ENCODE measurements around the gene REM1. TPM values are rescaled to one million over a fixed set of nuclear protein-coding genes. Genes with fewer than 3 reads are reported as not detected.
"Not testable (repeated sequence)": the region's sequence is repeated elsewhere in the genome, so short reads cannot be mapped to it uniquely, and the experiment has no call there.

Gene REM1
- total and polyA plus RNA-seq, 9 donors = 1.1 to 6.5 (median 2.6) TPM

GRCh38 chr20:31500527-31500926, 25.4 kb downstream of the REM1 start:
- TF ChIP-seq EP300 (IDR thresholded peaks at IDR 0.05) = no peak
- 32 to 53% (median 36%) methylated on average over 1 of the region's 1 CpG for WGBS, 3 donors
- Histone ChIP-seq H3K27ac (no peak overlapping the region), H3K9me3 (no peaks in the 10 kb centered on the region), H3K4me3 (no peak overlapping the region), H3K4me1 (ENCODE audit: insufficient read depth) (peaks cover 5% of the 10 kb centered on the region), H3K27me3 (no peaks in the 10 kb centered on the region), H3K36me3 (no peaks in the 10 kb centered on the region)
- intact Hi-C loops (cut with DNase I) = loop anchor here in 1 of 4 donors (5.0 kb wide), 1 partner anchor 38 kb away; no protein-coding TSS in a partner anchor
- DNase-seq = no peak

GRCh38 chr20:31502884-31503673, 28.0 kb downstream of the REM1 start:
- intact Hi-C loops (cut with DNase I) = loop anchor here in 2 of 4 donors (2.0 to 5.0 kb wide), 2 partner anchors 41 to 42 kb away; no protein-coding TSS in a partner anchor
- not testable (repeated sequence) for H3K27ac ChIP-seq; H3K27me3 ChIP-seq; H3K4me1 ChIP-seq (ENCODE audit: insufficient read depth); H3K4me3 ChIP-seq; H3K9me3 ChIP-seq; H3K36me3 ChIP-seq
- 27 to 32% (median 30%) methylated on average over 20 of the region's 20 CpGs for WGBS, 3 donors
- peak; percentile 78 to 91 (median 89) for DNase-seq
- peak; percentile 69 to 97 (median 92) for TF ChIP-seq CTCF (IDR thresholded peaks at IDR 0.05)

GRCh38 chr20:31505903-31506302, 30.8 kb downstream of the REM1 start:
- 89 to 94% (median 91%) methylated on average over 1 of the region's 1 CpG for WGBS, 3 donors
- intact Hi-C loops (cut with DNase I) = no loop called here
- H3K36me3 ChIP-seq = no peaks in the 10 kb centered on the region
- H3K4me1 ChIP-seq (ENCODE audit: insufficient read depth) = no peaks in the 10 kb centered on the region
- DNase-seq = no peak
- H3K27ac ChIP-seq = no peak overlapping the region
- no peaks in the 10 kb centered on the region for H3K27me3 ChIP-seq
- H3K4me3 ChIP-seq = no peak overlapping the region
- no peaks in the 10 kb centered on the region for H3K9me3 ChIP-seq
- TF ChIP-seq POLR2A (IDR thresholded peaks at IDR 0.05) (no peak), CTCF (IDR thresholded peaks at IDR 0.05) (no peak), EP300 (IDR thresholded peaks at IDR 0.05) (no peak)

GRCh38 chr20:31508517-31509244, 33.6 kb downstream of the REM1 start:
- no peak for DNase-seq
- intact Hi-C loops (cut with DNase I) = no loop called here
- 74 to 77% (median 77%) methylated on average over 5 of the region's 5 CpGs for WGBS, 3 donors
- Histone ChIP-seq H3K27me3 (no peaks in the 10 kb centered on the region), H3K36me3 (no peaks in the 10 kb centered on the region), H3K9me3 (no peaks in the 10 kb centered on the region), H3K4me1 (ENCODE audit: insufficient read depth) (no peaks in the 10 kb centered on the region), H3K4me3 (no peak overlapping the region), H3K27ac (no peak overlapping the region)
- no peak for TF ChIP-seq EP300 (IDR thresholded peaks at IDR 0.05)
- TF ChIP-seq POLR2A (IDR thresholded peaks at IDR 0.05) = no peak

GRCh38 chr20:31514154-31515071, 39.3 kb downstream of the REM1 start, which contains the start of gene HM13:
Gene HM13, plus strand, starts transcription at chr20:31514442. Its CDS starts 110 bp downstream, at chr20:31514552.
- peak; percentile 86 to 94 (median 93) for DNase-seq
- Histone ChIP-seq H3K27ac (peak within 1 kb of the TSS; percentile 47 to 50), H3K9me3 (no peaks in the 10 kb centered on the region), H3K4me1 (ENCODE audit: insufficient read depth) (peaks cover 10% of the 10 kb centered on the region), H3K27me3 (no peaks in the 10 kb centered on the region), H3K4me3 (peak within 1 kb of the TSS; percentile 91), H3K36me3 (no peaks in the 10 kb centered on the region)
- intact Hi-C loops (cut with DNase I) = no loop called here
- TF ChIP-seq EP300 (IDR thresholded peaks at IDR 0.05) (no peak), POLR2A (IDR thresholded peaks at IDR 0.05) (peak; percentile 70), CTCF (IDR thresholded peaks at IDR 0.05) (peak; percentile 96 to 98 (median 96))
- WGBS, 3 donors = 0 to 1% (median 0%) methylated on average over 62 to 86 of the region's 86 CpGs

Measured in ovary (tissue), 9 donors.